PC-9 (cell line): ENCODE data around the gene ARHGAP42.

Source experiments
- EZH2 ChIP-seq: fragments of 200-600 bp; sonication (generic); IDR thresholded peaks from 2 replicates; pipeline ENCODE4 v1.8.0; 2017; ENCODE audit warnings: antibody characterized with exemption, low read depth
- TF ChIP-seq, protein P1 (sequence below): fragments of 200-600 bp; sonication (generic); conservative IDR thresholded peaks from 2 replicates; pipeline ENCODE4 v1.6.1; 2017; ENCODE audit warnings: mixed run types, antibody characterized with exemption, mild to moderate bottlenecking, moderate library complexity

DNA sequence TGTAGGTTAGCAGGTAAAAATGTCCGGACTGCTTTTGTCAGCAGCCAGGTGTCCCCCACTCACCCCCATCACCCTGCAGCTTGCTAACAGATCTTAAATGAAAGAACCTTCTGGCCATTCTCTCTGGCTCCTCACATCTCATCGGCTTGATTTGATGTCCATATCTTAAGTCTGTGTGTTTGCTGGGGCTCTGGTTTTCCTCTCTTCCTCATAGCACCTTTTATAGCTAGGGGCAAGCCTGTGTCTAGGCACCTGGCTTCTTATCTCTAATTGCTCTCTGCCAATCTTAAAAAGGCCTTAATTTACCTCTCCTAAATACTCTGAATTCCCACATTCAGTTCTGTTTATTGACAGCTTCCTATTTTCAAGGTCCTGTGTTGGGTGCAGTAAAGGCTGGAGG, 72.0 kb downstream of the ARHGAP42 start:
- TF ChIP-seq, protein P1, sequence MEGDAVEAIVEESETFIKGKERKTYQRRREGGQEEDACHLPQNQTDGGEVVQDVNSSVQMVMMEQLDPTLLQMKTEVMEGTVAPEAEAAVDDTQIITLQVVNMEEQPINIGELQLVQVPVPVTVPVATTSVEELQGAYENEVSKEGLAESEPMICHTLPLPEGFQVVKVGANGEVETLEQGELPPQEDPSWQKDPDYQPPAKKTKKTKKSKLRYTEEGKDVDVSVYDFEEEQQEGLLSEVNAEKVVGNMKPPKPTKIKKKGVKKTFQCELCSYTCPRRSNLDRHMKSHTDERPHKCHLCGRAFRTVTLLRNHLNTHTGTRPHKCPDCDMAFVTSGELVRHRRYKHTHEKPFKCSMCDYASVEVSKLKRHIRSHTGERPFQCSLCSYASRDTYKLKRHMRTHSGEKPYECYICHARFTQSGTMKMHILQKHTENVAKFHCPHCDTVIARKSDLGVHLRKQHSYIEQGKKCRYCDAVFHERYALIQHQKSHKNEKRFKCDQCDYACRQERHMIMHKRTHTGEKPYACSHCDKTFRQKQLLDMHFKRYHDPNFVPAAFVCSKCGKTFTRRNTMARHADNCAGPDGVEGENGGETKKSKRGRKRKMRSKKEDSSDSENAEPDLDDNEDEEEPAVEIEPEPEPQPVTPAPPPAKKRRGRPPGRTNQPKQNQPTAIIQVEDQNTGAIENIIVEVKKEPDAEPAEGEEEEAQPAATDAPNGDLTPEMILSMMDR: no peak
- TF ChIP-seq EZH2: no peak
